IPS-18a (cell line): ENCODE measurements around the gene ACKR2.

Source experiments
- H3K27ac ChIP-seq: one replicate; pipeline ENCODE4 v1.5.1; 2013; ENCODE audit warnings: low read length
- H3K27me3 ChIP-seq: one replicate; pipeline ENCODE4 v1.6.1; 2013; ENCODE audit warnings: mild to moderate bottlenecking, low read length; ENCODE audit not compliant: control insufficient read depth, insufficient read depth
- H3K36me3 ChIP-seq: one replicate; pipeline ENCODE4 v1.6.1; 2013; ENCODE audit warnings: low read depth, low read length; ENCODE audit not compliant: control insufficient read depth
- H3K4me1 ChIP-seq: one replicate; pipeline ENCODE4 v1.6.1; 2013; ENCODE audit warnings: low read depth, low read length; ENCODE audit not compliant: control insufficient read depth
- H3K4me3 ChIP-seq: one replicate; pipeline ENCODE4 v1.5.1; 2013; ENCODE audit warnings: low read length
- H3K9ac ChIP-seq: one replicate; pipeline ENCODE4 v1.6.1; 2013; ENCODE audit warnings: mild to moderate bottlenecking, low read length, moderate library complexity
- H3K9me3 ChIP-seq: one replicate; pipeline ENCODE4 v1.6.1; 2013; ENCODE audit warnings: low read depth, low read length; ENCODE audit not compliant: control insufficient read depth

The ACKR2 gene

DNA sequence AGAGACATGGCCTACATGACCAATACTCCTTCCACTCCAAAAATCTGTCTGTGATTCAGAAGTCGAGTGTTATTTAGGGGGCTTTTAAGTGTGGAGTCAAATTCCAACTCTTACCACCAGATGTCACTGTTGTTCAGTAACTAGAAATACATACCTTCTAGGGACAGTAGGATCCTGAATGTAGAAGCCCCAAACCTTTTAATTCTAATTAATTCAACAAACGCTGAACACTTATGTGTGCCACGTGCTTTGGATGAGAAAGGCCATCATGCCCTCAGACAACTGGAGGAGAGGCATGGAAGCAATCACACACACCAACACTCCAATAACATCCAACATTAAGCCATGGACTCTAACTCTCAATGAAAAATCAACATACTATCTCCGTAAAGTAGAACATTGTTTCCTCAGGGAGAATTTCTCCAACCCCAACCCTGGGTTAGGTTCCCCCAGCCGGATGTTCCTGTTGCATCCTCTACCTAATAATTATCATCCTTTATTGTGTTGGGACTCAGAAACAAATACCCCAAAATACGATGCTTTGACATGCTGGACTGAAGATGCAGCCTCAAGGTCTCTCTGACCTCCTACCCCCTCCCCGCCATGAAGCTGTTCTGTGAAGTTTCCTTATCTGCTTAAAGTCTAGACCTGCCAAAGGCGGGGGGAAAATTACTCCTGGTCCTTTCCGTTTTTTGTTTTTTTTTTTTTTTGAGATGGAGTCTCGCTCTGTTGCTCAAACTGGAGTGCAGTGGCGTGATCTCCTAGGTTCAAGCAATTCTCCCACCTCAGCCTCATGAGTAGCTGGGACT, 28.1 kb upstream of the ACKR2 start:
- no peaks in the 10 kb centered on the region for H3K9me3 ChIP-seq
- H3K36me3 ChIP-seq = peaks cover 17% of the 10 kb centered on the region
- no peak overlapping the region for H3K4me3 ChIP-seq
- H3K27ac ChIP-seq = no peak overlapping the region
- H3K27me3 ChIP-seq = no peaks in the 10 kb centered on the region
- no peaks in the 10 kb centered on the region for H3K4me1 ChIP-seq
- H3K9ac ChIP-seq = no peak overlapping the region

DNA sequence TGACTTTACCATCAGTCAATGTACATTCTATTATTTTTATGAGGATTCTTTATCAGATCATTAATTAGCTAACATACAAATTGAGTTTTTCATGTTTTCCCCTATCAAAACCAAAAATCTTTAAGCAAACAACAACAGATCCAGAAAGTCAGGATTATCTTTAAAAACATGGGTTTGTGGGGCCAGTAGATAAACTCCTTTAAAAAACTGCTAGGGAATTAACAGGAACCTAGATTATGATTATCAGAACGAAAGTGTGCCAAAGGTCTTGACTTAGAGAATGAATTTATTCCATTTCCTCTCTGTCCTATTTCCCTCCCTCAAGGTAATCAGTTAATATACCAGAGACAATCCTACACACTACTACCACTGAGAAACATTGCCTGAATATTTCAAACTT, 23.0 kb upstream of the ACKR2 start:
- no peak overlapping the region for H3K27ac ChIP-seq
- H3K36me3 ChIP-seq = peaks cover 39% of the 10 kb centered on the region
- H3K4me1 ChIP-seq = no peaks in the 10 kb centered on the region
- H3K9me3 ChIP-seq = no peaks in the 10 kb centered on the region
- H3K4me3 ChIP-seq = no peak overlapping the region
- no peak overlapping the region for H3K9ac ChIP-seq
- no peaks in the 10 kb centered on the region for H3K27me3 ChIP-seq

DNA sequence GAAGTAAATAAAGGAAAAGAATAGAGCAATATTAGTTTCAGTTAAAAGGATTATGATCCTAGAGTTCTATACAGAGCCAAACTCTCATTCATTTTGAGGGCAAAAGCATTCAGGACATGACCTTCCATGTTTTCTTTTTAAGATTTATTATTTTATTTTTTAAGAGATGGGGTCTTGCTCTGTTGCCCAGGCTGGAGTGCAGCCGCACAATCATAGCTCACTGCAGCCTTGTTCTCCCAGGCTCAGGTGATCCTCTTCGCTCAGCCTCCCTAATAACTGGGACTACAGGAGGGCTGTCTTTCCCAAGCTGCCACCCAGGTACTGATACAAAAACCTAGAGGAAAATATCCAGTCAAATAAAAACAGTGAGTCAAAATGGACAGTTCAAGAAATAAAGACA, 22.6 kb upstream of the ACKR2 start:
- H3K27me3 ChIP-seq = no peaks in the 10 kb centered on the region
- no peak overlapping the region for H3K27ac ChIP-seq
- H3K4me3 ChIP-seq = no peak overlapping the region
- H3K4me1 ChIP-seq = no peaks in the 10 kb centered on the region
- peaks cover 43% of the 10 kb centered on the region for H3K36me3 ChIP-seq
- no peaks in the 10 kb centered on the region for H3K9me3 ChIP-seq
- H3K9ac ChIP-seq = no peak overlapping the region

DNA sequence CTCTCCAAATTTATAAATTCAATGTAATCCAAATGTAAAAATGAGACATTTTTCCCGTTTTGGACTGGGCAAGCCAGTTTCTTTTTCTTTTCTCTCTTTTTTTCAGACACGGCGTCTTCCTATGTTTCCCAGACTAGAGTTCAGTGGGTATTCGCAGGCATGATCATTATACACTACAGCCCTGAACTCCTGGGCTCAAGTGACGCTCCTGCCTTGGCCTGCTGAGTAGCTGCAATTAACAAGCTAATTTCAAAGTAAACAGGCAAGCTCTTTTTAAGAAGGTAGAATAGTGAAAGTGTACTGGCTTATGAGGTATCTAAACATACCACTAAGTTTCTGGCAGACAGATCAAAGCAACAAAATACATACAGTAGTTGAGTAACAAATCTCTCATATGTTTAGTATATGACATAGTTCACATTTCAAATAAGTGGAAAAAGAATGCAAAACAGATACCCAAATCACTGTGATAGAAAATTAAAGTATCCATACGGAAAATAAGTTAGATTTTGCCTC, 18.5 kb upstream of the ACKR2 start:
- Histone ChIP-seq H3K36me3 (peaks cover 41% of the 10 kb centered on the region), H3K9ac (no peak overlapping the region), H3K4me1 (peaks cover under 1% of the 10 kb centered on the region), H3K27me3 (no peaks in the 10 kb centered on the region), H3K27ac (no peak overlapping the region), H3K4me3 (no peak overlapping the region), H3K9me3 (no peaks in the 10 kb centered on the region)

DNA sequence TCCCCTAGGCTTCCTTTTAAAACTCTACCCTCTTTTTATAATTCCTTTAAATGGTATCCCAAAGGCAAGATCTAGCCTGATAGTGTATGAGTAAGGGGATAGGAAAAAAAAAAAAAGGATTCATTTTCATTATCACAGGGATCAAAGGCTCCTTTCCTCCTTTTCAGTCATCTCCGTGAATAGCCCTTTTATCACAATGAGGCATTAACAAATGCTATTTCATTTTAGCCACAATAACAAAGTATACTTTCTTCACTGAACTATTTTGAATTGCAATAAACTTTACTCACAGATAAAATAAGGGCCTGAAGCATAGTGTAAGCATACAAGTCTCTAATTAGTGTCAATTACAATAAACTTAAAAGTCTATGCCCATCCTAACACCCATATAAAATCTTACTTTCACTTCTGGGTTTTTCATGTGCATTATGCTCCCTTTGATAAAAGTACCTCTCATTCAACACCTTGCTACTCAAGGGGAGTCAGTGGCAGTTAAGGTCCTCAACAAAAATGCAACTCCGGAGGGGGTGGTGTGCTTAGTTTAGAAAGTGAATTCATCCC, 13.5 kb upstream of the ACKR2 start:
- H3K4me1 ChIP-seq = peaks cover 11% of the 10 kb centered on the region
- no peak overlapping the region for H3K4me3 ChIP-seq
- H3K36me3 ChIP-seq = peaks cover 20% of the 10 kb centered on the region
- H3K9ac ChIP-seq = no peak overlapping the region
- no peaks in the 10 kb centered on the region for H3K27me3 ChIP-seq
- no peak overlapping the region for H3K27ac ChIP-seq
- H3K9me3 ChIP-seq = no peaks in the 10 kb centered on the region

DNA sequence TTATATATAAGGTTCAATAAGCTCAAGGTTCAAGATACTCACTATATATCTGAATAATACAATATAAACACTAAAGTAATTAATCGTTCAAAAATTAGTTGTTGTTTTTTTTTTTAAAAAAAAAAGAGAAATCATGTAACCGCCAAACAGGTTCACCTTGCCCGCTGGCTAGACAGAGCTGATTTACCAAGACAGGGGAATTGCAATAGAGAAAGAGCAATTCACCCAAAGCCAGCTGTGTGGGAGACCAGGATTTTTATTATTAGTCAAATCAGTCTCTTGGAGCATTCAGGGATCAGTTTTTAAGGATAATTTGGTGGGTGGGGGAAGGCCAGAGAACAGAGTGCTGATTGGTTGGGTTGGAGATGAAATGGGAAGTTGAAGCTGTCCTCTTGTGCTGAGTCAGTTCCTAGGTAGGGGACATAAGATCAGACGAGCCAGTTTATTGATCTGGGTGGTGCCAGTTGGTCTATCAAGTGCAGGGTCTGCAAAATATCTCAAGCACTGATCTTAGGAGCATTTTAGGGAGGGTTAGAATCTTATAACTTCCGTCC, 12.8 kb upstream of the ACKR2 start:
- Histone ChIP-seq H3K4me3 (no peak overlapping the region), H3K27me3 (no peaks in the 10 kb centered on the region), H3K9me3 (no peaks in the 10 kb centered on the region), H3K27ac (no peak overlapping the region), H3K36me3 (peaks cover 15% of the 10 kb centered on the region), H3K9ac (no peak overlapping the region), H3K4me1 (peaks cover 11% of the 10 kb centered on the region)

DNA sequence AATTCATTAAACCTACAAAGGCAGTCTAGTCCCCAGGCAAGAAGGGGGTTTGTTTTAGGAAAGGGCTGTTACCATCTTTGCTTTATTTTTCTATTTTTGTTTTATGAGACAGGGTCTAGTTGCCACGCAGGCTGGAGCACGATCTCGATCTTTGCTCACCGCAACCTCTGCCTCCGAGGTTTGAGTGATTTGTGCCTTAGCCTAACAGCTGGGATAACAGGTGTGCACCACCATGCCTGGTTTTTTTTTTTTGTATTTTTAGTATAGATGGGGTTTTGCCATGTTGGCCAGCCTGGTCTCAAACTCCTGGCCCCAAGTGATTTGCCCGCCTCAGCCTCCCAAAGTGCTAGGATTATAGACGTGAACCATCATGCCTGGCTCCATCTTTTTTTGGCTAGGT, 9.9 kb upstream of the ACKR2 start:
- peaks cover 20% of the 10 kb centered on the region for H3K4me1 ChIP-seq
- H3K27ac ChIP-seq = no peak overlapping the region
- no peak overlapping the region for H3K4me3 ChIP-seq

DNA sequence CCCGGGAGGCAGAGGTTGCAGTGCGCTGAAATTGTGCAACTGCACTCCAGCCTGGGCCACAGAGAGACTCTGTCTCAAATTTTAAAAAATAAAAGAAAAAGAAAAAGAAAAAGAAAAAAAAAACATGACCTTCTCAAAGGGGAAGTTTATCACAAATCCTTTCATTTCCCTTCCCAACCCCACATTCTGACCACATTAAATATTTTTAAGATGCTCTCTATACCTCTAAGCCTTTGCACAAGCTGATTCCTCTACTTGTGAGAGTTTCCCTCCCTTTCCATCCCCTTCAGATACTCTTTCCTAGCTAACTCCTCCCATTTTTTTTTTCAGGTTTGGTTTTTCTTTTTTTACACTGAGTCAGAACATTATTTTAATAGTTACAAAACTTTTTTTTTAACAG, 9.0 kb upstream of the ACKR2 start:
- H3K9me3 ChIP-seq = no peaks in the 10 kb centered on the region
- no peak overlapping the region for H3K9ac ChIP-seq
- H3K36me3 ChIP-seq = no peaks in the 10 kb centered on the region
- H3K4me3 ChIP-seq = no peak overlapping the region
- H3K27me3 ChIP-seq = peaks cover 7% of the 10 kb centered on the region
- H3K4me1 ChIP-seq = peaks cover 20% of the 10 kb centered on the region
- no peak overlapping the region for H3K27ac ChIP-seq

More for the DNA sequence above, 9.9 kb upstream of the ACKR2 start:
- H3K36me3 ChIP-seq = no peaks in the 10 kb centered on the region
- H3K27me3 ChIP-seq = no peaks in the 10 kb centered on the region
- no peaks in the 10 kb centered on the region for H3K9me3 ChIP-seq
- no peak overlapping the region for H3K9ac ChIP-seq

DNA sequence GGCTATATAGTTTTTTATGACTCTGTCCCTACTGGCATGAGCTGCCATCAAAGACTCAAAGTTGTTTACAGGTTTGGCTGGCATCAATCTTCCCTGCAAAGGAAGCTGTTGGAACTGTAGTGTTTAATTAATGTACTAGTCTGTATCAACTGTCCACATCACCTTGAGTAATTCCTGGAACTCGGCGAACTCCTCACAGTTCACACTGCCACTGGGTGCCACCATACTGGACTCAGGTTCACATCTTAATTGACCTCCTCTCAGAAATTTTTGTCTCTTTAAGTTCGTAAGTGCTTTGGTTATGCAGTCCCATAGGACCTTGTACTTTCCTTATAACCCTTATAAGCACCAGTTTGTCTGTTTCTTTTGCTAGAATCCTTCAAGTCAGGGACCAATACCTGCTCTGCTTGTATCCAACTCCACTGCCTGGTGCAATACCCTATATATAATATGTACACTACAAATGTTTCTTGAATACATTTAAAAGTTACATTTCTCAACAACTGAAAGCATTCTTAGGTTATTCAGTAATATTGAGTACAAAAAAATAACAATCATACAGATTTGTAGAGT, 8.1 kb upstream of the ACKR2 start:
- no peaks in the 10 kb centered on the region for H3K9me3 ChIP-seq
- H3K36me3 ChIP-seq = no peaks in the 10 kb centered on the region
- no peak overlapping the region for H3K4me3 ChIP-seq
- peaks cover 16% of the 10 kb centered on the region for H3K27me3 ChIP-seq
- H3K27ac ChIP-seq = no peak overlapping the region
- H3K4me1 ChIP-seq = peaks cover 16% of the 10 kb centered on the region
- H3K9ac ChIP-seq = no peak overlapping the region

DNA sequence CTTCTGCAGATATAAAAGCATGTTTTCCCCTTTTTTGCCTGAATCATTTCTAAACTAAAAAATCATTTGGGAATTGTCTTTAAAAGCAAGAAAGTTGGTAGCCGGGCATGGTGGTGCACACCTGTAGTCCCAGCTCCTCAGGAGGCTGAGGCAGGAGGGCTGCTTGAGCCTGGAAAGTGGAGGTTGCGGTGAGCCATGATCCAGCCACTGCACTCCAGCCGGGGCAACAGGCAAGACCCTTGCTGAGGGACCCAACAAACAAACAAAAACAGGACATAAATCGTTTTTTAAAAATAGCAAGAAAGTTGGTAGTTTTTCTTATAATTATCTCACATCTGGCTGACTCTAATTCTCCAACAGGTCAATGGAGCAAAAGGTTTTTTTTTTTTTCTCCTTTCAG, 7.5 kb upstream of the ACKR2 start:
- H3K9me3 ChIP-seq = no peaks in the 10 kb centered on the region
- no peak overlapping the region for H3K9ac ChIP-seq
- H3K27me3 ChIP-seq = peaks cover 20% of the 10 kb centered on the region
- H3K4me3 ChIP-seq = no peak overlapping the region
- peaks cover 12% of the 10 kb centered on the region for H3K4me1 ChIP-seq
- no peaks in the 10 kb centered on the region for H3K36me3 ChIP-seq
- no peak overlapping the region for H3K27ac ChIP-seq

DNA sequence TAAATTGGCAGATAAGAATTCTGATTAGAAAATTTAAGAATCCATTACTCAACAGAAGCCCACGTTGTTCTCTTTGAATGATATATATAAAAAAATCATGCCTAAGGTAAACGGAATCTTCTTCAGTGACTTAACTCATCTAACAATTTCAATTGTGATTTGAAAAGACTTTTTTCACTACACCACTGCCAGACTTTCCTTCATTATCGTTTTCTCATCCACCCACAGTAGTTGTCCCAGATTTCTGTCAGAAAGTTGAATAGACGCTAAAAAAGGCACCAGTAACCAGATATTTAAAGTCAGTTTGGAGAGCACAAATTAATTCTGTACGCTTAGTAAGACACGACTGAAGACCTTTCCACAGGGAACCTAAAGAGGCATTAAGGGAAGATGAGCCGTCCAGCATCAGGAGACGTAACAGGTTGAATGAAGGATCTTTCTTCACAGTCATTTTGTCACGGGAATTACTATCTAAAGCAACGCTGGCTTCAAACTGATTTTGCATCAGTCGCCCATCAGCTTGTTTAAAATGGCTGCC, 6.3 kb upstream of the ACKR2 start:
- H3K9ac ChIP-seq = peak overlapping the region; percentile 85
- peaks cover 25% of the 10 kb centered on the region for H3K27me3 ChIP-seq
- H3K9me3 ChIP-seq = no peaks in the 10 kb centered on the region
- peak overlapping the region; percentile 22 for H3K27ac ChIP-seq
- H3K4me3 ChIP-seq = peak overlapping the region; percentile 79
- H3K36me3 ChIP-seq = no peaks in the 10 kb centered on the region
- peaks cover 12% of the 10 kb centered on the region for H3K4me1 ChIP-seq
